ENCODE measurements around the gene KLC1. TPM values are rescaled to one million over a fixed set of nuclear protein-coding genes. Genes with fewer than 3 reads are reported as not detected.

Gene KLC1
- total and polyA plus RNA-seq, 2 of the 8 experiments (the other 6 are each of a cell fraction or from before 2014, with no cell fraction given) = 84.6 to 134 TPM

DNA sequence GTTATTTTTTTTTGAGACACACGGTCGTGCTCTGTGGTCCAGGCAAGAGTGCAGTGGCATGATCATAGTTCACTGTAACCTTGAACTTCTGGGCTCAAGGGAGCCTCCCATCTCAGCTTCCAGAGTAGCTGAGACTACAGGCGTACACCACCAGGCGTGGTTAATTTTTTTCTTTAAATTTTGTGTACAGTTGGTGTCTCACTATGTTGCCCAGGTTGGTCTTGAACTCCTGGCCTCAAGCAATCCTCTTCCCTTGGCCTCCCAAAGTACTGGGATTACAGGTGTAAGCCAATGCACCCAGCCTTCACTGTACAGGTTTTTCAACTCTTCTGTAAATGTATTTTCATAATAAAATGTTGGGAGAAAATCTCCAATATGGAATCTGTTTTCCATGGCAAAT, 5.7 kb upstream of the KLC1 start:
- no peak overlapping the region for H2BK12ac ChIP-seq (ENCODE audit: low read depth, low read length)
- no peak overlapping the region for H2AK5ac ChIP-seq (ENCODE audit: low read depth, low read length)
- ChIA-PET POLR2A (ENCODE audit: partially characterized antibody) (interaction anchor here (1.0 kb wide), 1 partner anchor 14 kb away, joined by 3 read pairs; no protein-coding TSS in a partner anchor), CTCF (ENCODE audit: partially characterized antibody) (interaction anchor here (0.7 kb wide), 1 partner anchor 497 kb away, joined by 4 read pairs; no protein-coding TSS in a partner anchor)
- peaks cover 0 to 8% (median 6%) of the 10 kb centered on the region in 4 experiments; a peak in 6 of 7 replicates for H3K4me1 ChIP-seq (replicated peaks in 1 of 4; ENCODE audit: control insufficient read depth in 3 of 4, insufficient read depth in 4 of 4, low read length in 3 of 4)
- no peaks in the 10 kb centered on the region for H3K27me3 ChIP-seq (replicated peaks in 1 of 4; ENCODE audit: control insufficient read depth in 3 of 4, extremely low read depth in 1 of 4, insufficient read depth in 3 of 4, low read length in 3 of 4)
- H3K4ac ChIP-seq (replicated peaks; ENCODE audit: insufficient read length, low read depth, low read length) = no peak overlapping the region
- H2BK120ac ChIP-seq (replicated peaks; ENCODE audit: low read depth, low read length) = no peak overlapping the region
- no peaks in the 10 kb centered on the region for H4K20me1 ChIP-seq (replicated peaks in 1 of 2; ENCODE audit: control insufficient read depth in 1 of 2, insufficient read depth in 2 of 2, low read length in 2 of 2)
- no peak overlapping the region for H4K8ac ChIP-seq (ENCODE audit: extremely low read depth, insufficient read depth, low read length)
- no peak overlapping the region; a peak in 1 of 7 replicates for H3K9ac ChIP-seq (replicated peaks in 1 of 4; ENCODE audit: extremely low read depth in 1 of 4, low read depth in 3 of 4, low read length in 3 of 4)
- H3K9me3 ChIP-seq (ENCODE audit: insufficient read depth in 2 of 2, low read depth in 1 of 2, low read length in 1 of 2) = no peaks in the 10 kb centered on the region
- no peak overlapping the region for H3K23ac ChIP-seq (ENCODE audit: insufficient read length)
- H4K5ac ChIP-seq (ENCODE audit: insufficient read length, low read depth, low read length) = no peak overlapping the region
- no peaks in the 10 kb centered on the region; a peak in 1 of 8 replicates for H3K36me3 ChIP-seq (ENCODE audit: control insufficient read depth in 2 of 4, insufficient read depth in 4 of 4, low read length in 3 of 4)
- no peak overlapping the region for H2BK5ac ChIP-seq (ENCODE audit: low read depth, low read length)
- TF ChIP-seq HDAC6 (IDR thresholded peaks at IDR 0.05; ENCODE audit: low read depth, low read length) = no peak
- no peak for TF ChIP-seq SUZ12 (IDR thresholded peaks at IDR 0.05; ENCODE audit: low read length)
- no peak for TF ChIP-seq SP2 (IDR thresholded peaks at IDR 0.05; ENCODE audit: low read length)
- TF ChIP-seq CREB1 (IDR thresholded peaks at IDR 0.05) = no peak
- TF ChIP-seq SIN3A (conservative IDR thresholded peaks at IDR 0.05 in 1 of 2, IDR thresholded peaks at IDR 0.05 in 1 of 2; ENCODE audit: low read depth in 1 of 2, low read length in 2 of 2) = no peak
- TF ChIP-seq JUND (IDR thresholded peaks at IDR 0.05; ENCODE audit: low read length) = no peak
- no peak for TF ChIP-seq E2F6 (IDR thresholded peaks at IDR 0.05)
- TF ChIP-seq KDM4A (IDR thresholded peaks at IDR 0.05; ENCODE audit: low read depth, low read length, severe bottlenecking) = no peak
- TF ChIP-seq TAF1 (IDR thresholded peaks at IDR 0.05; ENCODE audit: low read depth, low read length) = no peak
- no peak for TF ChIP-seq CBX8 (IDR thresholded peaks at IDR 0.05; ENCODE audit: borderline replicate concordance, low read depth, low read length)
- no peak for TF ChIP-seq YY1 (IDR thresholded peaks at IDR 0.05; ENCODE audit: low read depth, low read length)
- TF ChIP-seq NANOG (IDR thresholded peaks at IDR 0.05; ENCODE audit: insufficient read depth, low read depth, low read length, poor library complexity, severe bottlenecking) = no peak
- TF ChIP-seq SP1 (IDR thresholded peaks at IDR 0.05; ENCODE audit: low read depth, low read length) = no peak
- no peak for TF ChIP-seq CBX5 (IDR thresholded peaks at IDR 0.05; ENCODE audit: low read depth, low read length)
- TF ChIP-seq SIX5 (IDR thresholded peaks at IDR 0.05; ENCODE audit: low read depth, low read length) = no peak
- H3K79me1 ChIP-seq (ENCODE audit: low read depth, low read length) = no peaks in the 10 kb centered on the region
- no peak overlapping the region for H3K27ac ChIP-seq (ENCODE audit: low read depth, low read length)
- no peaks in the 10 kb centered on the region for H3K79me2 ChIP-seq (ENCODE audit: control insufficient read depth in 1 of 2, insufficient read depth in 2 of 2, low read length in 2 of 2)
- H3K56ac ChIP-seq (replicated peaks; ENCODE audit: insufficient read length, low read depth, low read length) = no peak overlapping the region
- H4K91ac ChIP-seq (replicated peaks; ENCODE audit: insufficient read length, low read length) = no peak overlapping the region
- H3K23me2 ChIP-seq (ENCODE audit: low read depth, low read length) = peaks cover 3% of the 10 kb centered on the region; the same call in 1 of the 2 replicates
- no peak overlapping the region for H3K4me3 ChIP-seq (ENCODE audit: extremely low read depth in 1 of 4, insufficient read depth in 2 of 4, low read depth in 3 of 4, low read length in 4 of 4)
- WGBS, 2 experiments (ENCODE audit: extremely low coverage in 1 of 2, insufficient coverage in 1 of 2, insufficient read length in 1 of 2, insufficient replicate concordance in 2 of 2, low coverage in 1 of 2, low lambda C conversion rate in 2 of 2, missing lambda C conversion rate in 1 of 2) = 83% methylated on average over 4 of the region's 4 CpGs; no CpG with 5 or more reads in 1 of the 2 experiments
- no peak overlapping the region for H3K4me2 ChIP-seq (ENCODE audit: insufficient read depth in 1 of 2, low read depth in 2 of 2, low read length in 2 of 2)
- no peak overlapping the region for H3K14ac ChIP-seq (ENCODE audit: insufficient read length)
- H2AFZ ChIP-seq (ENCODE audit: low read length) = no peak overlapping the region
- DNase-seq (ENCODE audit: low read depth in 1 of 2, low spot score in 2 of 2) = no peak
- FAIRE-seq = no peak
- no peak overlapping the region for H2BK20ac ChIP-seq (ENCODE audit: low read length)
- H2BK15ac ChIP-seq (ENCODE audit: low read length) = no peak overlapping the region
- H3K18ac ChIP-seq (ENCODE audit: extremely low read depth, low read length) = no peak overlapping the region
